Activated CD8-positive, alpha-beta T cell treated with anti-CD3 and anti-CD28 coated beads for 36 hours (primary cell): ENCODE measurements around the gene TLR1. TPM values are rescaled to one million over a fixed set of nuclear protein-coding genes. Genes with fewer than 3 reads are reported as not detected.

Experiments
- ATAC-seq: fragments of 200-7000 bp; cut with Tn5 transposase; one replicate; pipeline ENCODE4 v1.10.0; 2021; ENCODE audit warnings: mild to moderate bottlenecking, moderate library complexity
- CTCF ChIA-PET: fragments of 350-600 bp; sonication (Branson Sonifier 250); formaldehyde crosslinking; loops from one replicate; lab custom pipeline; 2021; ENCODE audit warnings: antibody characterized with exemption; lab: Charles Lee
- POLR2A ChIA-PET: fragments of 350-600 bp; sonication (Branson Sonifier 250); formaldehyde crosslinking; loops from one replicate; lab custom pipeline; 2021; ENCODE audit warnings: antibody characterized with exemption; lab: Charles Lee
- DNase-seq: peaks from one replicate; pipeline ENCODE4 v3.0.0-alpha.2; 2020
- H3K27ac Mint-ChIP-seq: one replicate; pipeline ENCODE4 v1.8.0; 2021; ENCODE audit warnings: mild to moderate bottlenecking, mixed read lengths
- H3K27me3 Mint-ChIP-seq: one replicate; pipeline ENCODE4 v1.8.0; 2021; ENCODE audit warnings: mixed read lengths
- H3K36me3 Mint-ChIP-seq: one replicate; pipeline ENCODE4 v1.8.0; 2021; ENCODE audit warnings: low read depth, mixed read lengths
- H3K4me1 Mint-ChIP-seq: one replicate; pipeline ENCODE4 v1.8.0; 2021; ENCODE audit warnings: low read depth, mixed read lengths
- H3K4me3 Mint-ChIP-seq: one replicate; pipeline ENCODE4 v1.8.0; 2021; ENCODE audit warnings: mild to moderate bottlenecking, moderate library complexity, mixed read lengths
- H3K9me3 Mint-ChIP-seq: one replicate; pipeline ENCODE4 v1.8.0; 2021; ENCODE audit warnings: mixed read lengths
- intact Hi-C: fragments of 100-400 bp; cut with micrococcal nuclease; formaldehyde crosslinking; loops from one replicate; pipeline ENCODE4 v1.10.0; 2022
- total RNA-seq, 2 experiments: library from RNA; stranded (reverse); gene quantifications; one replicate each; pipeline ENCODE4 v1.2.3, GENCODE V29; 2021
- TF ChIP-seq, protein P1 (sequence below): fragments of 200-600 bp; IDR thresholded peaks from one replicate; pipeline ENCODE4 v1.8.0; 2022; ENCODE audit warnings: antibody characterized with exemption, mild to moderate bottlenecking

Gene TLR1
- total RNA-seq, 2 experiments from 2014 or later, result 1.5 to 1.9 TPM

- TF ChIP-seq, protein P1, sequence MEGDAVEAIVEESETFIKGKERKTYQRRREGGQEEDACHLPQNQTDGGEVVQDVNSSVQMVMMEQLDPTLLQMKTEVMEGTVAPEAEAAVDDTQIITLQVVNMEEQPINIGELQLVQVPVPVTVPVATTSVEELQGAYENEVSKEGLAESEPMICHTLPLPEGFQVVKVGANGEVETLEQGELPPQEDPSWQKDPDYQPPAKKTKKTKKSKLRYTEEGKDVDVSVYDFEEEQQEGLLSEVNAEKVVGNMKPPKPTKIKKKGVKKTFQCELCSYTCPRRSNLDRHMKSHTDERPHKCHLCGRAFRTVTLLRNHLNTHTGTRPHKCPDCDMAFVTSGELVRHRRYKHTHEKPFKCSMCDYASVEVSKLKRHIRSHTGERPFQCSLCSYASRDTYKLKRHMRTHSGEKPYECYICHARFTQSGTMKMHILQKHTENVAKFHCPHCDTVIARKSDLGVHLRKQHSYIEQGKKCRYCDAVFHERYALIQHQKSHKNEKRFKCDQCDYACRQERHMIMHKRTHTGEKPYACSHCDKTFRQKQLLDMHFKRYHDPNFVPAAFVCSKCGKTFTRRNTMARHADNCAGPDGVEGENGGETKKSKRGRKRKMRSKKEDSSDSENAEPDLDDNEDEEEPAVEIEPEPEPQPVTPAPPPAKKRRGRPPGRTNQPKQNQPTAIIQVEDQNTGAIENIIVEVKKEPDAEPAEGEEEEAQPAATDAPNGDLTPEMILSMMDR, result no peak
- ATAC-seq (peak; percentile 87), DNase-seq (no peak)
- Mint-ChIP-seq H3K4me1 (peaks cover 8% of the 10 kb centered on the region), H3K27me3 (no peaks in the 10 kb centered on the region), H3K27ac (no peak overlapping the region), H3K4me3 (no peak overlapping the region), H3K36me3 (no peaks in the 10 kb centered on the region), H3K9me3 (peaks cover 6% of the 10 kb centered on the region)
- intact Hi-C loops, result no loop called here
- CTCF ChIA-PET, result no interaction called here
- POLR2A ChIA-PET, result no interaction called here
These were observed 52.1 kb downstream of the TLR1 start for GRCh38 chr4:38752372-38752940.

GRCh38 chr4:38751341-38752010 is 53.1 kb downstream of the TLR1 start:
- TF ChIP-seq, protein P1, result no peak
- POLR2A ChIA-PET, result no interaction called here
- H3K36me3 Mint-ChIP-seq, result peaks cover 3% of the 10 kb centered on the region
- no peak overlapping the region for H3K27ac Mint-ChIP-seq
- ATAC-seq (no peak), DNase-seq (no peak)
- H3K9me3 Mint-ChIP-seq, result peaks cover 13% of the 10 kb centered on the region
- CTCF ChIA-PET, result no interaction called here
- intact Hi-C loops, result no loop called here
- H3K4me1 Mint-ChIP-seq, result peaks cover 8% of the 10 kb centered on the region
- H3K4me3 Mint-ChIP-seq, result no peak overlapping the region
- no peaks in the 10 kb centered on the region for H3K27me3 Mint-ChIP-seq

DNA sequence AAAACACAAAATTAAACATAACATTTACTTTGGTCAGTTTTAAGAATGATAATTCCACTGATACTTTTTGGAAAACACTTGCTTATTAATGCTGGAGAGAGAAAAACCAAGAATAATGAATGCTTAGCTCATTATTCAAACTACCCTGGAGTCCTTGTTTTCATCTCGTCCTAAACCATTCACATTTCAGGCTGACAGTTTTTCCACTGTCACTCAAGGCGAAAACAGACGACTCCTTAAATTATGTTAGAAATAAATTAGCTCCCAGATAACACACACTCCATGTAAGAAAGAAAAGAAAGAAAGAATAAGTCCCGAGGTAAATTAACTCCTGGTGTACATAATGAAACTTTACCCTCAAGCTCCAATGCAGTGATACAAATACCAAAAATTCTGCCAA is 55.3 kb downstream of the TLR1 start:
- peaks cover 3% of the 10 kb centered on the region for H3K36me3 Mint-ChIP-seq
- no peak overlapping the region for H3K27ac Mint-ChIP-seq
- CTCF ChIA-PET, result interaction anchor here (1.1 to 2.2 kb wide), 2 partner anchors 10 to 33 kb away, joined by 3 to 6 read pairs; partner anchors contain the start of gene TLR10

GRCh38 chr4:38747629-38748028 is 57.0 kb downstream of the TLR1 start:
- CTCF ChIA-PET, result no interaction called here
- H3K27me3 Mint-ChIP-seq, result no peaks in the 10 kb centered on the region
- TF ChIP-seq, protein P1, result no peak
- no peak for ATAC-seq
- intact Hi-C loops, result no loop called here
- H3K9me3 Mint-ChIP-seq, result peaks cover 13% of the 10 kb centered on the region
- peaks cover 3% of the 10 kb centered on the region for H3K36me3 Mint-ChIP-seq
- H3K4me1 Mint-ChIP-seq, result peaks cover 10% of the 10 kb centered on the region
- no peak overlapping the region for H3K27ac Mint-ChIP-seq
- POLR2A ChIA-PET, result no interaction called here
- H3K4me3 Mint-ChIP-seq, result no peak overlapping the region
- no peak for DNase-seq

More for the DNA sequence above, 55.3 kb downstream of the TLR1 start:
- intact Hi-C loops, result no loop called here
- Mint-ChIP-seq H3K9me3 (peaks cover 13% of the 10 kb centered on the region), H3K4me1 (peaks cover 8% of the 10 kb centered on the region), H3K4me3 (no peak overlapping the region), H3K27me3 (no peaks in the 10 kb centered on the region)
- POLR2A ChIA-PET, result no interaction called here
- TF ChIP-seq, protein P1, result no peak
- no peak for ATAC-seq
- DNase-seq, result no peak

Other genes with a start within 250 kb of the TLR1 start
- 1 to 10 TPM; 5.5 to 6.0 TPM for gene KLF3, start 140.6 kb downstream of the TLR1 start, total RNA-seq
- gene TLR10, start 21.8 kb downstream of the TLR1 start, total RNA-seq, result under 1 TPM; 0.11 to 0.22 TPM
- 1 to 10 TPM; 1.6 to 2.0 TPM for gene TLR6, start 52.0 kb upstream of the TLR1 start, total RNA-seq
- gene FAM114A1, start 63.0 kb upstream of the TLR1 start, total RNA-seq, result under 1 TPM; 0.16 to 0.20 TPM
- 10 to 100 TPM; 11.7 to 12.0 TPM for gene TMEM156, start 227.6 kb upstream of the TLR1 start, total RNA-seq